ENCODE results near the gene CIDEC. TPM values are rescaled to one million over a fixed set of nuclear protein-coding genes. Genes with fewer than 3 reads are reported as not detected.

Gene CIDEC
- total and polyA plus RNA-seq, 2 of the 13 experiments (the other 11 are each of a cell fraction or from before 2014, with no cell fraction given), result 2.5 to 10.4 TPM

DNA sequence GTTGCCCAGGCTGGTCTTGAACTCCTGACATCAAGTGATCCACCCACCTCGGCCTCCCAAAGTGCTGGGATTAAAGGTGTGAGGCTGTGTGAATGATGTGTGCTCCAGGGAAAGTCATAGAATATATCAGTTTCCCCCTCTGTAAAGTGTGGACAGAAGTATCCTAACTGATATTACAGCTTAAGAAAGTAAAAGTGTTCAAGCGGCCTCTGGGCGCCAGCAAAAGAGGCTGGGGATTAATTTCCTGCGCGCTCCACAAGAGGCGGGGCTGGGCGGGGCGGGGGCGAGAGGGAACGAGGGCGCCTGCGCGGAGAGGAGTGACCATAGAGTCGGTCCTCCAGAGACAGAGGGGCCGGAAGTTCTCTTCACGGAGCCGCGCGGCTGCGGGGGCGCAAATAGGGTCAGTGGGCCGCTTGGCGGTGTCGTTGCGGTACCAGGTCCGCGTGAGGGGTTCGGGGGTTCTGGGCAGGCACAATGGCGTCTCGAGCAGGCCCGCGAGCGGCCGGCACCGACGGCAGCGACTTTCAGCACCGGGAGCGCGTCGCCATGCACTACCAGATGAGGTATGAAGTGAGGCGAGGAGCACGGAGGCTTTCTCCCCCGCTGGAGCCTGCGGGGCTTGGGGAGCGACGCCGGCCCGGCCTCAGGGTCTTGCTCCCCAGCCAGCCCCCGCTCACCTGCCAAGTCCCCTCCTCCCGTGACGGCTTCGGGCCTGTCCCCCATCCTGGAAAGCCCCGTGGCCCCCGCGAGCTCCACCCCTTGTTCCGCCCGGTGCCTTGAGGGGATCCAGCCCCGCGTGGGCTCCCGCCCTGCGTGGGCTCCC lies 10.4 kb upstream of the CIDEC start, which contains the start of gene JAGN1 (continued):
- TF ChIP-seq, protein P1, sequence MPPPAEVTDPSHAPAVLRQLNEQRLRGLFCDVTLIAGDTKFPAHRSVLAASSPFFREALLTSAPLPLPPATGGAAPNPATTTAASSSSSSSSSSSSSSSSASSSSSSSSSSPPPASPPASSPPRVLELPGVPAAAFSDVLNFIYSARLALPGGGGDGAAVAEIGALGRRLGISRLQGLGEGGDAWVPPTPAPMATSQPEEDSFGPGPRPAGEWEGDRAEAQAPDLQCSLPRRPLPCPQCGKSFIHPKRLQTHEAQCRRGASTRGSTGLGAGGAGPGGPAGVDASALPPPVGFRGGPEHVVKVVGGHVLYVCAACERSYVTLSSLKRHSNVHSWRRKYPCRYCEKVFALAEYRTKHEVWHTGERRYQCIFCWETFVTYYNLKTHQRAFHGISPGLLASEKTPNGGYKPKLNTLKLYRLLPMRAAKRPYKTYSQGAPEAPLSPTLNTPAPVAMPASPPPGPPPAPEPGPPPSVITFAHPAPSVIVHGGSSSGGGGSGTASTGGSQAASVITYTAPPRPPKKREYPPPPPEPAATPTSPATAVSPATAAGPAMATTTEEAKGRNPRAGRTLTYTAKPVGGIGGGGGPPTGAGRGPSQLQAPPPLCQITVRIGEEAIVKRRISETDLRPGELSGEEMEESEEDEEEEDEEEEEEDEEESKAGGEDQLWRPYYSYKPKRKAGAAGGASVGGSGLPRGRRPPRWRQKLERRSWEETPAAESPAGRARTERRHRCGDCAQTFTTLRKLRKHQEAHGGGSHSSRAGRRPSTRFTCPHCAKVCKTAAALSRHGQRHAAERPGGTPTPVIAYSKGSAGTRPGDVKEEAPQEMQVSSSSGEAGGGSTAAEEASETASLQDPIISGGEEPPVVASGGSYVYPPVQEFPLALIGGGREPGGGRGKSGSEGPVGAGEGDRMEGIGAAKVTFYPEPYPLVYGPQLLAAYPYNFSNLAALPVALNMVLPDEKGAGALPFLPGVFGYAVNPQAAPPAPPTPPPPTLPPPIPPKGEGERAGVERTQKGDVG (CRISPR knock-in tag; IDR thresholded peaks at IDR 0.05; ENCODE audit: borderline replicate concordance), result peak; percentile 59; the same call in 1 of the 2 replicates

DNA sequence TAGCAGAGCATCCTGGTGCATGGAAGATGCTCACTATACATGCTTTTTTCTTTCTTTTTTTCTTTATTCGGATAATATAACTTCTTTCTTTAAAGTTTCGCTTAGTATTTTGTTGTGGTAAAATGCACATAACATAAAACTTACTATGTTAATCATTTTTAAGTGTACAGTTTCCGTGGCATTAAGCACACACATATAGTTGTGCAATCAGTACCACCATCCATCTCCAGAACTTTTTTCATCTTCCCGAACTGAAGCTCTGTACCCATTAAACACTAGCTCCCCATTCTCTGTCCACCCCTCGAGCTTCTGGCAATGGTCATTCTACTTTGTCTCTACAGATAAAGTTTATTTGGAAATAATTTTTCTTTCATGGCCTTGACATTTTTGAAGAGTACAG lies 9.4 kb upstream of the CIDEC start:
- ChIA-PET POLR2A (interaction anchor here (0.5 to 3.8 kb wide), 10 partner anchors 8 to 88 kb away, joined by 3 to 36 read pairs (median 6); partner anchors contain the start of genes CIDEC, CRELD1, IL17RC and IL17RE), CTCF (ENCODE audit: low intra/inter-chr PET ratio, low total read pairs) (interaction anchor here (1.3 kb wide), 1 partner anchor 27 kb away, joined by 4 read pairs; no protein-coding TSS in a partner anchor)
- peaks cover 3 to 9% of the 10 kb centered on the region in 2 experiments; a peak in 4 of 5 replicates for H3K36me3 ChIP-seq (replicated peaks in 1 of 2; ENCODE audit: control insufficient read depth in 1 of 2, insufficient read depth in 2 of 2, low read length in 2 of 2)
- peak overlapping the region; percentile 32 for H3K27ac ChIP-seq (ENCODE audit: extremely low read length, insufficient read depth, low read length)
- H3K9me3 ChIP-seq (ENCODE audit: low read length), result no peaks in the 10 kb centered on the region
- BruUV-seq (replicated peaks), result no TSS peak
- DNase-seq (ENCODE audit: low spot score) (no peak), FAIRE-seq (peak; percentile 58), ATAC-seq (no peak)
- H3K4me2 ChIP-seq (ENCODE audit: low read depth, low read length), result peak overlapping the region; percentile 76
- no peaks in the 10 kb centered on the region; a peak in 1 of 5 replicates for H3K27me3 ChIP-seq (ENCODE audit: control insufficient read depth in 1 of 2, insufficient read depth in 2 of 2, low read length in 2 of 2)
- H4K20me1 ChIP-seq (ENCODE audit: insufficient read depth, low read length), result no peaks in the 10 kb centered on the region
- in situ Hi-C loops (cut with HindIII; ENCODE audit: extremely low pct_ligation_motif_present, low pct_unique_long_range_greater_than_20kb) (no loop called here), intact Hi-C loops (cut with micrococcal nuclease; ENCODE audit: unreplicated experiment) (no loop called here)
- peak overlapping the region; percentile 98 for H3K9ac ChIP-seq (ENCODE audit: insufficient read depth, low read depth, low read length)
- TF ChIP-seq XBP1 (CRISPR knock-in tag; IDR thresholded peaks at IDR 0.05) (no peak), CEBPB (IDR thresholded peaks at IDR 0.05; ENCODE audit: borderline replicate concordance, low read depth, low read length) (peak; percentile 76; the same call in 1 of the 2 replicates), ZBTB21 (CRISPR knock-in tag; IDR thresholded peaks at IDR 0.05) (no peak), CEBPG (CRISPR knock-in tag; IDR thresholded peaks at IDR 0.05) (peak; percentile 77)
- WGBS (ENCODE audit: low lambda C conversion rate), result 6% methylated on average over 5 of the region's 5 CpGs
- H3K4me1 ChIP-seq (ENCODE audit: insufficient read depth, low read length), result peaks cover 50% of the 10 kb centered on the region
- H2AFZ ChIP-seq (ENCODE audit: low read length), result no peak overlapping the region
- H3K4me3 ChIP-seq (replicated peaks in 1 of 3; ENCODE audit: insufficient read depth in 1 of 3, low read depth in 2 of 3, low read length in 3 of 3), result peak overlapping the region in 1 of 3 experiments; percentile 13; a peak in 1 of 6 replicates
- H3K79me2 ChIP-seq (ENCODE audit: insufficient read depth, low read length), result peaks cover 26% of the 10 kb centered on the region

Data from HepG2 (cell line).